ENCODE measurements around the gene SLC25A19.

SLC25A19 gene

GRCh38 chr17:75272848-75273184 lies 16.4 kb downstream of the SLC25A19 start:
- Histone ChIP-seq H3K4me1 (ENCODE audit: low read length) (peaks cover 25% of the 10 kb centered on the region), H3K36me3 (replicated peaks; ENCODE audit: low read depth, low read length) (peaks cover 33% of the 10 kb centered on the region), H2AFZ (ENCODE audit: low read depth, low read length) (no peak overlapping the region), H3K79me2 (ENCODE audit: low read length) (peaks cover 21% of the 10 kb centered on the region), H3K27me3 (ENCODE audit: low read depth, low read length) (no peaks in the 10 kb centered on the region), H3K9me3 (ENCODE audit: insufficient read depth, low read length) (no peaks in the 10 kb centered on the region), H3K27ac (ENCODE audit: low read length) (peak overlapping the region; percentile 66; the same call in 1 of the 2 replicates), H3K9ac (ENCODE audit: low read length) (no peak overlapping the region), H3K4me2 (ENCODE audit: low read length) (peak overlapping the region; percentile 96), H4K20me1 (ENCODE audit: insufficient read depth, low read length) (no peaks in the 10 kb centered on the region), H3K4me3 (ENCODE audit: low read length) (peak overlapping the region; percentile 80; the same call in 1 of the 2 replicates)
- TF ChIP-seq, protein P1, sequence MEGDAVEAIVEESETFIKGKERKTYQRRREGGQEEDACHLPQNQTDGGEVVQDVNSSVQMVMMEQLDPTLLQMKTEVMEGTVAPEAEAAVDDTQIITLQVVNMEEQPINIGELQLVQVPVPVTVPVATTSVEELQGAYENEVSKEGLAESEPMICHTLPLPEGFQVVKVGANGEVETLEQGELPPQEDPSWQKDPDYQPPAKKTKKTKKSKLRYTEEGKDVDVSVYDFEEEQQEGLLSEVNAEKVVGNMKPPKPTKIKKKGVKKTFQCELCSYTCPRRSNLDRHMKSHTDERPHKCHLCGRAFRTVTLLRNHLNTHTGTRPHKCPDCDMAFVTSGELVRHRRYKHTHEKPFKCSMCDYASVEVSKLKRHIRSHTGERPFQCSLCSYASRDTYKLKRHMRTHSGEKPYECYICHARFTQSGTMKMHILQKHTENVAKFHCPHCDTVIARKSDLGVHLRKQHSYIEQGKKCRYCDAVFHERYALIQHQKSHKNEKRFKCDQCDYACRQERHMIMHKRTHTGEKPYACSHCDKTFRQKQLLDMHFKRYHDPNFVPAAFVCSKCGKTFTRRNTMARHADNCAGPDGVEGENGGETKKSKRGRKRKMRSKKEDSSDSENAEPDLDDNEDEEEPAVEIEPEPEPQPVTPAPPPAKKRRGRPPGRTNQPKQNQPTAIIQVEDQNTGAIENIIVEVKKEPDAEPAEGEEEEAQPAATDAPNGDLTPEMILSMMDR (IDR thresholded peaks at IDR 0.05; ENCODE audit: low read depth, low read length), result no peak
- TF ChIP-seq EZH2phosphoT487 (IDR thresholded peaks at IDR 0.05; ENCODE audit: low read depth), result no peak

DNA sequence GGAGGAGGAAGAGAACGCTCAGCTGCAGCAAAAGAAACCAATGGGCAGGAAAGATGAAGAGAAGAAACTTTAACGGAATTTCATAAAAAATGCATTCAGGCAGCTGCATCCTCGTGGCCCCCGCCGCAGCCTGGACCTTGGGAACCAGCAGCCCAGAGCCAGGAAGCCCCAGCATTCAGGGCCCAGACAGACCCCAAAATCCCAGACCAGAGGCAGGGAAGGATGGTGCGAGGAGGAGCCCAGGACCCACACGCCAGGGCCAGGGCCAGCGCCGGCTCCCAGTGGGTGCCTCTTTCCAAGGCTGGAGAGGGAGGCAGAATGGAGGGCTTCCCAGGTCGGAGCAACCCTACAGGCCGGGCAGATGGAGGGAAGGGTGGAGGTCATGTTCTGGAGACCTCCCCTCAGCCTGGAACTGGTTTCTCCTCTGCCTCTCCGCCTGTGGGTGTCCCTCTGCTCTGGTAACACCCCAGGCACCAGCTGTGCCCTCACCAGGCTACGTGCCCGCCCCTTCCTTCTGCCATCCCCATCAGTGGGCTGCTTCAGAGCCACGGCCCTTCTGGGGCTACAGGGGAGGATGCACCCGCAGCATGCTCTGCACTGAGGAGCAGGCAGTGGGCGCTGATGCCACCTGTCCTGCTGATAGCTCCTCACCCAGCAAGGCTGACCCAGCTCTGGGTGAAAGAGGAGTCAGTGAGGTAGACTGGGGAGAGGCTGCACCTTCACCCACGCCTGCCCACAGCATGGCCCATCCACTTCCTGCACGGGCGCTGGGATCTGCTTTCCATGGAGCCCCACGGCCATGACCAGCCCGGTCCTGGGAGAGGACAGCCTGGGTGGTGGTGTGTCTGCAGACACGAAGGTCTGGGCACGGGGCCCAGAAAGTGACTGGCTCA lies 17.0 kb downstream of the SLC25A19 start:
- peaks cover 25% of the 10 kb centered on the region for H3K4me1 ChIP-seq (ENCODE audit: low read length)
- H3K4me2 ChIP-seq (ENCODE audit: low read length), result peak overlapping the region; percentile 96
- H3K27me3 ChIP-seq (ENCODE audit: low read depth, low read length), result no peaks in the 10 kb centered on the region
- no peaks in the 10 kb centered on the region for H3K9me3 ChIP-seq (ENCODE audit: insufficient read depth, low read length)
- no peak for TF ChIP-seq EZH2phosphoT487 (IDR thresholded peaks at IDR 0.05; ENCODE audit: low read depth)
- TF ChIP-seq, protein P1 (IDR thresholded peaks at IDR 0.05; ENCODE audit: low read depth, low read length), result 0 out of 2 replicates have a peak, but pooled peaks have one; percentile 12
- no peak overlapping the region for H2AFZ ChIP-seq (ENCODE audit: low read depth, low read length)
- H3K4me3 ChIP-seq (ENCODE audit: low read length), result peak overlapping the region; percentile 80
- no peaks in the 10 kb centered on the region for H4K20me1 ChIP-seq (ENCODE audit: insufficient read depth, low read length)
- peaks cover 21% of the 10 kb centered on the region for H3K79me2 ChIP-seq (ENCODE audit: low read length)
- peak overlapping the region; percentile 79 for H3K9ac ChIP-seq (ENCODE audit: low read length)
- peaks cover 32% of the 10 kb centered on the region for H3K36me3 ChIP-seq (replicated peaks; ENCODE audit: low read depth, low read length)
- peak overlapping the region; percentile 66 for H3K27ac ChIP-seq (ENCODE audit: low read length)

DNA sequence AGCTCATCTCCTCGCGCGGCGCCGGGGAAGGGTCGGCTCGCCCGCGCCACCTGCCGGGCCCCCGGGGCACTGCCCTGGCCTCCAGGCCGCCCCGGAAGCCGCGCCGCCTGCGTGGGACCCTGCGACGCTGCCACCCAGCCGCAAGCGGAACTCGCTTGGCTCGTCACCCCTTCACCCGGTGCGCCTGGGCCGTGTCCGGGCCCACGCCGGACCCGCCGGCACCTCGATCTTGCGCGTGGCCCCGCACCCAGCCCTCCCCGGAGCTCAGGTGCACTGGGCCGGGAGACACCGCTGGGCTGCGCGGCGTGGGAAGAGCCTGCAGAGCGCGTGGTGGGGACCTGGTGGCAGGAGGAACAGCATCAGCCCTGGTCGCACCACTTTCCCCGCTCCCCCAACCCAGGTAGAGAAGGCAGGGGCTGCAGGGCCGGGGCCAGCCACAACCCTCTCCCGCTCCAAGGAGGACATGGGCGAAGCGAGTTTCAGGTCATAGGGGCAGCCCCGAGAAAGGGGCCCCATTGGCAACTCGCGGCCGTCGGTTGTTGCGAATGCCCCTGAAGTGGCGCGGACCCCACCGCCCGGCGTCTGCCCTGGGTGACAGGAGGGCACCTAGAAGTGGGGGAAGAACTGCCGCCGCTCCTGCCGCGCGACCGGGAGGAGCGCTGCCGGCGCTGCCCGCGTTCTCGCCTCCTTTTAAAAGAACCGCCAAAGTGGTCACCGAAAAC lies 17.8 kb downstream of the SLC25A19 start:
- Histone ChIP-seq H3K9me3 (ENCODE audit: insufficient read depth, low read length) (no peaks in the 10 kb centered on the region), H3K4me3 (ENCODE audit: low read length) (peak overlapping the region; percentile 80), H3K36me3 (replicated peaks; ENCODE audit: low read depth, low read length) (peaks cover 34% of the 10 kb centered on the region), H3K27me3 (ENCODE audit: low read depth, low read length) (no peaks in the 10 kb centered on the region), H3K9ac (ENCODE audit: low read length) (peak overlapping the region; percentile 79), H3K27ac (ENCODE audit: low read length) (peak overlapping the region; percentile 66), H4K20me1 (ENCODE audit: insufficient read depth, low read length) (no peaks in the 10 kb centered on the region), H3K4me1 (ENCODE audit: low read length) (peaks cover 25% of the 10 kb centered on the region), H3K79me2 (ENCODE audit: low read length) (peaks cover 21% of the 10 kb centered on the region), H3K4me2 (ENCODE audit: low read length) (peak overlapping the region; percentile 96), H2AFZ (ENCODE audit: low read depth, low read length) (peak overlapping the region; percentile 22; the same call in 1 of the 2 replicates)
- no peak for TF ChIP-seq EZH2phosphoT487 (IDR thresholded peaks at IDR 0.05; ENCODE audit: low read depth)
- TF ChIP-seq, protein P1 (IDR thresholded peaks at IDR 0.05; ENCODE audit: low read depth, low read length), result peak; percentile 42

- H3K9me3 ChIP-seq (ENCODE audit: insufficient read depth, low read length), result no peaks in the 10 kb centered on the region
- H3K4me1 ChIP-seq (ENCODE audit: low read length), result peaks cover 25% of the 10 kb centered on the region
- no peaks in the 10 kb centered on the region for H4K20me1 ChIP-seq (ENCODE audit: insufficient read depth, low read length)
- H3K79me2 ChIP-seq (ENCODE audit: low read length), result peaks cover 21% of the 10 kb centered on the region
- peak within 1 kb of the TSS; percentile 35; the same call in 1 of the 2 replicates for H2AFZ ChIP-seq (ENCODE audit: low read depth, low read length)
- peaks cover 39% of the 10 kb centered on the region for H3K36me3 ChIP-seq (replicated peaks; ENCODE audit: low read depth, low read length)
- peak within 1 kb of the TSS; percentile 86 for H3K4me3 ChIP-seq (ENCODE audit: low read length)
- no peaks in the 10 kb centered on the region for H3K27me3 ChIP-seq (ENCODE audit: low read depth, low read length)
- H3K27ac ChIP-seq (ENCODE audit: low read length), result peak within 1 kb of the TSS; percentile 66
- H3K9ac ChIP-seq (ENCODE audit: low read length), result peak within 1 kb of the TSS; percentile 81
- TF ChIP-seq, protein P1 (IDR thresholded peaks at IDR 0.05; ENCODE audit: low read depth, low read length), result no peak
- TF ChIP-seq EZH2phosphoT487 (IDR thresholded peaks at IDR 0.05; ENCODE audit: low read depth), result no peak
- H3K4me2 ChIP-seq (ENCODE audit: low read length), result peak within 1 kb of the TSS; percentile 96
Measured at GRCh38 chr17:75270966-75271232, 18.3 kb downstream of the SLC25A19 start, which contains the start of gene MIF4GD. Gene MIF4GD, minus strand, starts transcription at chr17:75271231. Its CDS starts 1,036 bp downstream, at chr17:75270195.

Measured in OCI-LY3 (cell line).